Ammon's horn (tissue), 1 donor: ENCODE results near the gene IER5.

Experiments
- DNase-seq: peaks from one replicate; pipeline ENCODE4 v3.0.0-alpha.2; 2016; ENCODE audit warnings: low spot score

The IER5 gene

GRCh38 chr1:181077576-181078242 is 10.8 kb upstream of the IER5 start:
- no peak for DNase-seq

- DNase-seq, result no peak
These were observed 9.1 kb upstream of the IER5 start for GRCh38 chr1:181079382-181079781.

- no peak for DNase-seq
These were observed 8.6 kb upstream of the IER5 start for GRCh38 chr1:181079920-181080319.

GRCh38 chr1:181080556-181080955 is 7.9 kb upstream of the IER5 start:
- no peak for DNase-seq

- DNase-seq, result no peak
These were observed 7.1 kb upstream of the IER5 start for GRCh38 chr1:181081395-181081794.

GRCh38 chr1:181083842-181084605 is 4.5 kb upstream of the IER5 start:
- peak; percentile 58 for DNase-seq

- no peak for DNase-seq
These were observed 3.9 kb upstream of the IER5 start for GRCh38 chr1:181084606-181084969.

- no peak for DNase-seq
These were observed 2.4 kb upstream of the IER5 start for GRCh38 chr1:181086091-181086490.

- DNase-seq, result no peak
These were observed 1.6 kb upstream of the IER5 start for GRCh38 chr1:181086926-181087325.

GRCh38 chr1:181087400-181087901 is 1.0 kb upstream of the IER5 start:
- DNase-seq, result no peak

GRCh38 chr1:181089017-181089675 is 646 bp downstream of the IER5 start:
- DNase-seq, result no peak

- peak; percentile 78 for DNase-seq
These were observed 1.4 kb downstream of the IER5 start for GRCh38 chr1:181089676-181090544.

- DNase-seq, result no peak
These were observed 2.2 kb downstream of the IER5 start for GRCh38 chr1:181090641-181091126.

GRCh38 chr1:181091309-181092040 is 3.0 kb downstream of the IER5 start:
- no peak for DNase-seq

- no peak for DNase-seq
These were observed 3.6 kb downstream of the IER5 start for GRCh38 chr1:181092056-181092455.

GRCh38 chr1:181092883-181093458 is 4.5 kb downstream of the IER5 start:
- DNase-seq, result no peak

- no peak for DNase-seq
These were observed 6.1 kb downstream of the IER5 start for GRCh38 chr1:181094416-181095212.

GRCh38 chr1:181095260-181095659 is 6.8 kb downstream of the IER5 start:
- DNase-seq, result no peak

- no peak for DNase-seq
These were observed 7.3 kb downstream of the IER5 start for GRCh38 chr1:181095763-181096184.

GRCh38 chr1:181097242-181097641 is 8.7 kb downstream of the IER5 start:
- DNase-seq, result no peak
